Astrocyte (in vitro differentiated cells and primary cell): ENCODE results near the gene ALLC. TPM values are rescaled to one million over a fixed set of nuclear protein-coding genes. Genes with fewer than 3 reads are reported as not detected.

Experiments
- DNase-seq: peaks from one replicate; pipeline ENCODE4 v3.0.0-alpha.2; 2010; ENCODE audit warnings: low read depth
- FAIRE-seq: peaks from 2 replicates; lab custom pipeline; 2011; peaks lifted over from hg19 to GRCh38; lab: Jason Lieb, UNC
- H2AFZ ChIP-seq: 2 replicates; pipeline ENCODE4 v1.6.0; 2012; ENCODE audit warnings: low read depth, low read length, inconsistent platforms
- H3K27ac ChIP-seq: 2 replicates; pipeline ENCODE4 v1.5.1; 2011; ENCODE audit warnings: low read depth, low read length, inconsistent platforms
- H3K27me3 ChIP-seq: 2 replicates; pipeline ENCODE4 v1.6.0; 2011; ENCODE audit warnings: low read length, inconsistent platforms; ENCODE audit not compliant: insufficient read depth
- H3K36me3 ChIP-seq: 2 replicates; pipeline ENCODE4 v1.5.1; 2011; ENCODE audit warnings: low read length, inconsistent platforms; ENCODE audit not compliant: insufficient read depth
- H3K4me1 ChIP-seq: 2 replicates; pipeline ENCODE4 v1.5.1; 2011; ENCODE audit warnings: low read length, inconsistent platforms; ENCODE audit not compliant: insufficient read depth
- H3K4me2 ChIP-seq: 2 replicates; pipeline ENCODE4 v1.6.0; 2012; ENCODE audit warnings: low read length, inconsistent platforms
- H3K4me3 ChIP-seq: 2 replicates; pipeline ENCODE4 v1.5.1; 2011; ENCODE audit warnings: low read depth, mild to moderate bottlenecking, low read length, inconsistent platforms; ENCODE audit not compliant: insufficient read depth
- H3K79me2 ChIP-seq: 2 replicates; pipeline ENCODE4 v1.6.0; 2012; ENCODE audit warnings: mild to moderate bottlenecking, low read length, inconsistent platforms; ENCODE audit not compliant: insufficient read depth
- H3K9ac ChIP-seq: 2 replicates; pipeline ENCODE4 v1.6.0; 2012; ENCODE audit warnings: mild to moderate bottlenecking, low read length, inconsistent platforms
- H3K9me3 ChIP-seq: 2 replicates; pipeline ENCODE4 v1.5.1; 2012; ENCODE audit warnings: low read depth, mild to moderate bottlenecking, low read length, inconsistent platforms; ENCODE audit not compliant: insufficient read depth
- H4K20me1 ChIP-seq: 2 replicates; pipeline ENCODE4 v1.6.0; 2012; ENCODE audit warnings: low read length, inconsistent platforms; ENCODE audit not compliant: insufficient read depth
- H3K27ac Mint-ChIP-seq: one replicate; pipeline ENCODE4 v1.8.0; 2021; ENCODE audit warnings: mild to moderate bottlenecking, mixed read lengths; ENCODE audit not compliant: unreplicated experiment
- H3K27me3 Mint-ChIP-seq: one replicate; pipeline ENCODE4 v1.8.0; 2021; ENCODE audit warnings: low read depth, mixed read lengths; ENCODE audit not compliant: unreplicated experiment
- H3K36me3 Mint-ChIP-seq: one replicate; pipeline ENCODE4 v1.8.0; 2021; ENCODE audit warnings: low read depth, mixed read lengths; ENCODE audit not compliant: unreplicated experiment
- H3K4me1 Mint-ChIP-seq: one replicate; pipeline ENCODE4 v1.8.0; 2021; ENCODE audit warnings: low read depth, mixed read lengths; ENCODE audit not compliant: unreplicated experiment
- H3K4me3 Mint-ChIP-seq: one replicate; pipeline ENCODE4 v1.8.0; 2021; ENCODE audit warnings: mild to moderate bottlenecking, moderate library complexity, mixed read lengths; ENCODE audit not compliant: unreplicated experiment
- H3K9me3 Mint-ChIP-seq: one replicate; pipeline ENCODE4 v1.8.0; 2021; ENCODE audit warnings: mild to moderate bottlenecking, mixed read lengths; ENCODE audit not compliant: unreplicated experiment
- EZH2 ChIP-seq: IDR thresholded peaks from 2 replicates; pipeline ENCODE4 v1.6.1; 2012; ENCODE audit warnings: mild to moderate bottlenecking, low read length, inconsistent platforms; ENCODE audit not compliant: insufficient read depth
- total RNA-seq: library from RNA; stranded (reverse); gene quantifications from 2 replicates; pipeline ENCODE4 v1.2.1, GENCODE V29; 2021
- TF ChIP-seq, protein P1 (sequence below): IDR thresholded peaks from 2 replicates; pipeline ENCODE4 v1.5.1; 2011; ENCODE audit warnings: low read depth, mild to moderate bottlenecking, inconsistent platforms, low read length, moderate library complexity; ENCODE audit not compliant: insufficient read depth

The ALLC gene
- total RNA-seq, 1 donor from 2014 or later: not detected

DNA sequence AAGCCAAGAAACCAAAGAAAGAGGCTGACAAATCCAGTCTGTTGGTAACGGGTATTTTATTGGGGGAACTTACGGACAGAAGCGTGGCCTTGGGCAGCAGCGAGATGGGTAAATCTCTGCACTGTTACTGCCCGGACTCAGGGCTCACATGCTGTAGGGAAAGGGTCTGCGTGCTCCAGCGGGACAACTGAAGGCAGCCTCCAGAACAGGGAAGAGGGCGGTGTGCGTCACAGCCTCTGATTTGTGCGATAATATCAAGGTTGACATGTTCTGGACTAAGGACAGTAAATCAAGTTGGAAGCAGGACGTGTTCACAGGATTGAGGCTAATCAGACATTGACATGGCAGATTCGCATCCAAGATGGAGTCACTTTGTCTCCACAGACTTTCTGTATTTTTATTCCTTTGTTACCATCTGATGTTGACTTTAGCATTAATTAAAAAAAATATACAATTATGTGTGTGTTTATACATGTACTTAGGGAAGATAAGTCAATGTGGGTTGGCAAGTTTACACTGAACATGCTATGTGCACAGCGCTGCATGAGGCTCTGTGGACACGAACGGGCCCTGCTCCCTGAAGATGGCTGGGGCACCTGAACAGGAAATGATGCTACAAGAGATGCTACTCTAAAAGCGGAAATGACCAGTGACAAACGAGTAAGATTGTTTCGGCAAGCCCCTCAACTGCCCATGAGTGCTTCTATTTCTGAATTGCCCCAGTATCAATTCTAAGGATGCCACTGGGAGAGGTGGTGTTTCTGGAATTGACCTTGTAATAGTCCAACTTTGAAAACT is 22.7 kb downstream of the ALLC start:
- no peak for DNase-seq
- no peak for TF ChIP-seq EZH2
- TF ChIP-seq, protein P1, sequence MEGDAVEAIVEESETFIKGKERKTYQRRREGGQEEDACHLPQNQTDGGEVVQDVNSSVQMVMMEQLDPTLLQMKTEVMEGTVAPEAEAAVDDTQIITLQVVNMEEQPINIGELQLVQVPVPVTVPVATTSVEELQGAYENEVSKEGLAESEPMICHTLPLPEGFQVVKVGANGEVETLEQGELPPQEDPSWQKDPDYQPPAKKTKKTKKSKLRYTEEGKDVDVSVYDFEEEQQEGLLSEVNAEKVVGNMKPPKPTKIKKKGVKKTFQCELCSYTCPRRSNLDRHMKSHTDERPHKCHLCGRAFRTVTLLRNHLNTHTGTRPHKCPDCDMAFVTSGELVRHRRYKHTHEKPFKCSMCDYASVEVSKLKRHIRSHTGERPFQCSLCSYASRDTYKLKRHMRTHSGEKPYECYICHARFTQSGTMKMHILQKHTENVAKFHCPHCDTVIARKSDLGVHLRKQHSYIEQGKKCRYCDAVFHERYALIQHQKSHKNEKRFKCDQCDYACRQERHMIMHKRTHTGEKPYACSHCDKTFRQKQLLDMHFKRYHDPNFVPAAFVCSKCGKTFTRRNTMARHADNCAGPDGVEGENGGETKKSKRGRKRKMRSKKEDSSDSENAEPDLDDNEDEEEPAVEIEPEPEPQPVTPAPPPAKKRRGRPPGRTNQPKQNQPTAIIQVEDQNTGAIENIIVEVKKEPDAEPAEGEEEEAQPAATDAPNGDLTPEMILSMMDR: no peak
- H3K36me3 Mint-ChIP-seq: no peaks in the 10 kb centered on the region
- no peak overlapping the region for H3K27ac ChIP-seq
- H4K20me1 ChIP-seq: no peaks in the 10 kb centered on the region
- no peaks in the 10 kb centered on the region for H3K27me3 ChIP-seq
- H3K9me3 ChIP-seq: peaks cover 3% of the 10 kb centered on the region
- no peaks in the 10 kb centered on the region for H3K36me3 ChIP-seq
- no peaks in the 10 kb centered on the region for H3K4me1 Mint-ChIP-seq
- peaks cover 5% of the 10 kb centered on the region for H3K9me3 Mint-ChIP-seq
- no peak overlapping the region for H3K4me3 Mint-ChIP-seq
- no peak overlapping the region for H2AFZ ChIP-seq
- H3K9ac ChIP-seq: no peak overlapping the region
- FAIRE-seq: no peak
- no peak overlapping the region for H3K4me2 ChIP-seq
- no peak overlapping the region for H3K4me3 ChIP-seq
- peaks cover 8% of the 10 kb centered on the region for H3K27me3 Mint-ChIP-seq
- H3K4me1 ChIP-seq: no peaks in the 10 kb centered on the region
- H3K79me2 ChIP-seq: no peaks in the 10 kb centered on the region
- no peak overlapping the region for H3K27ac Mint-ChIP-seq

DNA sequence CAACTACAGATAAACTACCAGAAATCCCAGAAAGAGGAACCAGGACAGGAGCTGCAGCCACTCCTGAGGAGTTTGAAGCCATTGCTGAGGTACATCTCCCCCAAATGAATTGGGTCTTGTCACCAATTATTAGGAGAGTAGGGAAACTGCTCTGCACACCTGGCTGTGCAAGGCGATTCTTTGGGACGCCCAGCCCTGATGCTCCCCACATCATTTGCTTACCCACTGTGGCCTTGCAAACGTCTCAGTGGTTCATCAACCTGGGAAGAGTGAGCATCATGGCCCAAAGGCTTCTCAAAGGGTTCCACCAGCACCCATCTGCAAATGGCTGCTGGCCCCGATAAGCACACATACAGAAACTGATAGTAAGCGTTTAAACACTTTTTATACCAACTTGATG is 23.6 kb downstream of the ALLC start:
- no peaks in the 10 kb centered on the region for H3K36me3 Mint-ChIP-seq
- Histone ChIP-seq H3K27me3 (no peaks in the 10 kb centered on the region), H3K9ac (no peak overlapping the region), H3K4me1 (no peaks in the 10 kb centered on the region), H3K79me2 (no peaks in the 10 kb centered on the region), H2AFZ (no peak overlapping the region), H4K20me1 (no peaks in the 10 kb centered on the region), H3K27ac (no peak overlapping the region), H3K4me2 (no peak overlapping the region), H3K9me3 (no peaks in the 10 kb centered on the region), H3K4me3 (no peak overlapping the region), H3K36me3 (no peaks in the 10 kb centered on the region)
- no peak overlapping the region for H3K4me3 Mint-ChIP-seq
- TF ChIP-seq EZH2: no peak
- TF ChIP-seq, protein P1: no peak
- no peak for DNase-seq
- H3K9me3 Mint-ChIP-seq: peaks cover 3% of the 10 kb centered on the region
- H3K4me1 Mint-ChIP-seq: no peaks in the 10 kb centered on the region
- peaks cover 10% of the 10 kb centered on the region for H3K27me3 Mint-ChIP-seq
- no peak for FAIRE-seq
- no peak overlapping the region for H3K27ac Mint-ChIP-seq

DNA sequence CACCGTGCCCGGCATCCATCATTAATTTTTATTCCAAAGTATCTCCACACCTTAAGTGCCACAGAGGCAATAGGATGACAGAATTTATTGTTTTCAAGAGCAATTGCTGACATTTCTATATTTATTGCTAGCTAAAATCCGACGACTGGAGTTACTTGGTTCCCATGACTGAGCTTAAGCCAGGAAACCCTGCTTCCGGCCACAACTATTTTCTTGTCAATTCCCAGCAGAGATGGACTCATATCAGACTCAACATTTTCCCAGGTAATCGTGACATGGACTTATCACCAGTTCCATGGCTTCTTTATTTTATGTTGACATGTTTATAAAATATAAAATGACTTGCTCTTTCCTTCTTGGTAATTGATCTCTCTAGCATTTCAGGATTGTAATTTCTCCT is 24.8 kb downstream of the ALLC start:
- DNase-seq: no peak
- no peaks in the 10 kb centered on the region for H3K4me1 Mint-ChIP-seq
- no peak overlapping the region for H3K4me2 ChIP-seq
- H3K4me3 Mint-ChIP-seq: no peak overlapping the region
- H4K20me1 ChIP-seq: no peaks in the 10 kb centered on the region
- peaks cover 9% of the 10 kb centered on the region for H3K27me3 Mint-ChIP-seq
- no peak for FAIRE-seq
- no peaks in the 10 kb centered on the region for H3K36me3 Mint-ChIP-seq
- H3K27ac Mint-ChIP-seq: no peak overlapping the region
- H3K27me3 ChIP-seq: no peaks in the 10 kb centered on the region
- no peak overlapping the region for H3K4me3 ChIP-seq
- TF ChIP-seq, protein P1: no peak
- TF ChIP-seq EZH2: no peak
- H3K9me3 Mint-ChIP-seq: peaks cover 5% of the 10 kb centered on the region
- no peaks in the 10 kb centered on the region for H3K36me3 ChIP-seq
- H3K9me3 ChIP-seq: no peaks in the 10 kb centered on the region
- no peak overlapping the region for H3K27ac ChIP-seq
- H2AFZ ChIP-seq: no peak overlapping the region
- H3K4me1 ChIP-seq: no peaks in the 10 kb centered on the region
- no peaks in the 10 kb centered on the region for H3K79me2 ChIP-seq
- no peak overlapping the region for H3K9ac ChIP-seq
